CD1c-positive myeloid dendritic cell (primary cell): Measurements from ENCODE around the gene EHMT1.
"Not testable (repeated sequence)": the region's sequence is repeated elsewhere in the genome, so short reads cannot be mapped to it uniquely, and the experiment has no call there.

Experiments
- DNase-seq: peaks from one replicate; pipeline ENCODE4 v3.0.0-alpha.2; 2016; ENCODE audit errors: extremely low spot score

The EHMT1 gene

GRCh38 chr9:137716694-137717287 is 98.0 kb downstream of the EHMT1 start:
- DNase-seq: no peak

- DNase-seq: no peak
These were observed 99.0 kb downstream of the EHMT1 start for GRCh38 chr9:137717776-137718327.

GRCh38 chr9:137719194-137719593 is 100.4 kb downstream of the EHMT1 start:
- DNase-seq: no peak

- DNase-seq: no peak
These were observed 101.8 kb downstream of the EHMT1 start for GRCh38 chr9:137720571-137721110.

- DNase-seq: no peak
These were observed 102.7 kb downstream of the EHMT1 start for GRCh38 chr9:137721479-137721878.

- DNase-seq: no peak
These were observed 103.1 kb downstream of the EHMT1 start for GRCh38 chr9:137721899-137722298.

GRCh38 chr9:137722481-137722880 is 103.7 kb downstream of the EHMT1 start:
- DNase-seq: no peak

GRCh38 chr9:137723356-137723755 is 104.6 kb downstream of the EHMT1 start:
- not testable (repeated sequence) for DNase-seq

- DNase-seq: no peak
These were observed 105.1 kb downstream of the EHMT1 start for GRCh38 chr9:137723783-137724445.

- DNase-seq: no peak
These were observed 106.0 kb downstream of the EHMT1 start for GRCh38 chr9:137724818-137725240.

GRCh38 chr9:137725598-137725997 is 106.8 kb downstream of the EHMT1 start:
- DNase-seq: no peak

GRCh38 chr9:137726336-137726735 is 107.5 kb downstream of the EHMT1 start:
- not testable (repeated sequence) for DNase-seq

GRCh38 chr9:137726764-137727163 is 108.0 kb downstream of the EHMT1 start:
- no peak for DNase-seq

GRCh38 chr9:137727716-137728115 is 108.9 kb downstream of the EHMT1 start:
- DNase-seq: no peak

- no peak for DNase-seq
These were observed 109.9 kb downstream of the EHMT1 start for GRCh38 chr9:137728444-137729311.

GRCh38 chr9:137731216-137731946 is 112.6 kb downstream of the EHMT1 start:
- no peak for DNase-seq

- DNase-seq: no peak
These were observed 113.4 kb downstream of the EHMT1 start for GRCh38 chr9:137731947-137732813.

- no peak for DNase-seq
These were observed 114.6 kb downstream of the EHMT1 start for GRCh38 chr9:137733429-137733828.

GRCh38 chr9:137734181-137734580 is 115.4 kb downstream of the EHMT1 start:
- DNase-seq: no peak

GRCh38 chr9:137738182-137738696 is 119.4 kb downstream of the EHMT1 start:
- not testable (repeated sequence) for DNase-seq
